Activated CD8-positive, alpha-beta memory T cell treated with anti-CD3 and anti-CD28 coated beads for 4 hours (primary cell): ENCODE measurements around the gene AHDC1.

Experiments
- DNase-seq, 2 donors: peaks; one replicate each; pipeline ENCODE4 v3.0.0-alpha.2; 2020; ENCODE audit warnings: low read depth in 2 of 2

AHDC1 gene

GRCh38 chr1:27599605-27600497, 4.1 kb downstream of the AHDC1 start:
- no peak for DNase-seq

GRCh38 chr1:27598902-27599528, 4.9 kb downstream of the AHDC1 start:
- no peak for DNase-seq

- DNase-seq, result no peak
Measured at GRCh38 chr1:27598295-27598687, 5.7 kb downstream of the AHDC1 start.

DNA sequence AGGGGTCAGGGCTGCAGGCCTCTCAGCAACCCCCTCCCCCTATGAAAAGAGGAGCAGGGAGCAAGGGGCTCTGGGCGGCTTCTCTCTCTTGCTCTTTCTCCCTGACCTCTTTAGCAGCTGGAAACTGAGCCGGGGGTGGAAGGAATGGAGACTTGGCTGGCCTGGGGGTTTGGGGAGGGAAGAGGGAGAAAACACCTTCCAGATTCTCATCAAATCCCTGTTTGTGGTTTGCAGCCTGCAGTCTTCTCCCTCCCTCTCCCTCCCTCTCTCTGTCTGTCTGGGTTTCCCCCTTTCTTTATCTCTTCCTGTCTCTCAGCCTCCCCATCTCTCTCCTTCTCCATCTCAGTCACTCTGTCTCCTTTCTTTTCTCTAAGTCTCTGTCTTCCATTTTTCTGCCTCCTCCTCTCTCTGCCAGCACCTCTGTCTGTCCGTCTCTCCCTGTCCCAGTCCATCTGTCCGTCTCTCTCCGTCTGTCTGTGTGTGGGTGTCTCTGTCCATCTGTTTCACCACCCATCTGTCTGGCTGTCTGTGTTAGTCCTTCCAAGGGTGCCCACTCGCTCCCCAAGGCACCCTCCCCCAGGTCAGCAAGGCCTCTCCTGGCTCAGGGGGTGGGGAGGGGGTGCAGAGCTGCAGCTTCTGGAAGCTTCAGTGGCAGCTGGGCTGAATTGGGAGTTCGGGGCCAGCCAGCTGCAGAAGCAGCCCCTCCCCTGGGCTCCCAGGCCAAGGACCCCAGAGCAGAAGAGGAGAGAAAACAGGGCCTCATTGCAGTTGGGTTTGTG, 6.2 kb downstream of the AHDC1 start:
- no peak for DNase-seq

GRCh38 chr1:27596986-27597385, 7.0 kb downstream of the AHDC1 start:
- no peak for DNase-seq

- DNase-seq, result no peak
Measured at GRCh38 chr1:27596261-27596660, 7.7 kb downstream of the AHDC1 start.

DNA sequence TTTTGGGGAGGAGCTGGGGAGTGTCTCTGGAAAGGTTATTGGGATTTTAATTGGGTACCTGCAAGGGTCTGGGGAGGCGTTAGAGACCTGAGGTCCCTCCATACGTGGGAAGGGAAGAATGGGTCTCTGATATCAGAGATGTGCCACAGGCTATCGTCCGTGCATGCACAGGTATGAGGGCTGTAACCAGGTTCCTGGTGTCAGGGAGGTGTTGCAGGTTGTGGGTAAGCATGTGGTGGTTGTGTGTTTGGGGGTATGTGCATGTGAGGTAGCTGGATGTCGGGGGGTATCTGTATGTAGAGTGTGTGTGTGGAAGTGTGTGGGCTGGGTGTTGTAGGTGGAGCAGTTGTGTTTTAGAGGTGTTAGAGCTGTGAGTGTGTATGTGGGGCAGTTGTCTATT, 8.3 kb downstream of the AHDC1 start:
- DNase-seq, result no peak

GRCh38 chr1:27594564-27595510, 9.1 kb downstream of the AHDC1 start:
- no peak for DNase-seq

GRCh38 chr1:27593678-27594563, 10.0 kb downstream of the AHDC1 start:
- DNase-seq, result no peak

DNA sequence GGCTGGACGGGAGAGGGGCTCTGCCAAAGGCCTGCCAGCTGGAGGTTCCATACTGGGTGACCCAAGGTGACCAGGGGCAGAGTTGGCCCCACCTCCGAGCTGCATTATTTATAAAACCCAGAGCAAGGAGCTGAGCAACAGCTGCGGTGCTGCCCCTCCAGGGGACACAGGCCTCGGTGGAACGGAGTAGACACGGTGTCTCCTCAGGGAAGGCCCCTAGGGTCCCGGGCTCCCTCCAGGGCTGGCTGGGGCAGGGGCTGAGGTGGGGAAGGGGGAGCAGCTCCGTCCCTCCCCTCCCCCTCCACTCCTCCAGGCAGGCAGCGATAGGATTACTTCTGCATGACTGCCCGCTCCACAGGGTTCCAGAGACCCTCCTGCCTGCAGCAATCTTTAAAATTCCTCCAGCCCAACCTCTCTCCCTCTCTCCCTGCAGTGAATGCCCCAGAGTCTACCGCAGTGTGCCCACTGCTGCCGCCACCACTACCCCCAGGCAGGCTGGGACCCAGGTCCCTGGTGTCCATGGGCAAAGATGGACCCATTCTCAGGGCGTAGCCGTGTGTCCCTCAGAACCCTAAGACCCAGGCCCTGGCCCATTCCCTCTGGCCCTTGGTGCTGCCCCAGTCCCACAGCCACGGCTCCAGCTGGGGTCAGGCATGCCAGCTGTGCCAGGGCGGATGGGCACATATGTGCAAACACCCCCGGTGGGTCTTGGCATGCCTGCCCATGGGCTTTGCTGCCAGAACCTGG, 10.8 kb downstream of the AHDC1 start:
- DNase-seq, result no peak

- DNase-seq, result no peak
Measured at GRCh38 chr1:27592232-27592930, 11.6 kb downstream of the AHDC1 start.

DNA sequence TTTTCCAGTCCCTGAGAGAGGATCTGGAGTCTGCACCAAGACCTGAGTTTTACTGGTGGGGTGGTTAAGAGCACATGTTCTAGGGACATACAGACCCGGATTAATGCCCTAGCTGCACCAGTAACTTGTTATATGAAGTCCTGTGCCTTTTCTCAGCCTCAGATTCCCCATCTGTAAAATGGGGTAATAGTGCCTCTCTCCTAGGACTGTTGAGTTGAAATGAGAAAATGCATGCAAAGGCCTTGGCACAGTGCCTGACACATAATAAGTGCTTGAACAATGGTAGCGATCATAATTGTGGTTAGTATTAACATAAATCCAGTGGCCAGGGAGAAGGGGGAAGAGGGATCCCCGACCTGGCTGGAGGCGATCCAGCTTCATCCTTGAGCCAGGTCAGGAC, 12.3 kb downstream of the AHDC1 start:
- no peak for DNase-seq

DNA sequence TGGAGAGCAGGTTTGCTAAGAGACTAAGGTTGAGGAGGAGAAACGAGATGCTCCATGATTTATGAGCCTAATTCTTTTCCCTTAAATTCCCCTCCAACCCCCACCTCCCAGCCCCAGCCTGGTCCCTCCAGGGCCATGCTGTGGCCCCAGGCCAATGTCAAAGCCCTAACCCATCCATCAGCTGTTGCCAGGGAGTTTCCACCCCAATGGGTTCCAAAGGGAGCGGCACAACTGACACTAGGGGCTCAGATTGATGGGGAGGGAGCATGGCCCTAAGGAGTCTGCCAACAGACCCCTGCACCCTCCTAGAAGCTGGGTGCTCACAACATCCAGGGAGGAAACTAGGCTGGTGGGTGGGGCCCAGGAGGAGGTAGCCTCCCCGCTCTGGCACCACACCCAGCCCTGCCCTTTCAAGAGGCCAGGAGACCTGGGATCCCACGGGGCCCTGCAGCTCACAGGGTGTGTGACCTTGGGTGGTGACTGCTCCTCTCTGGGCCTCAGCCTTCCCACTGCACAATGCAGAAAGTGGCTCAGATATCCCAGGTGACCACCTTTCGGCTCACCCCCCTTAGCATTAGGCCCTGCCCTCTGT, 12.9 kb downstream of the AHDC1 start:
- DNase-seq, result no peak

DNA sequence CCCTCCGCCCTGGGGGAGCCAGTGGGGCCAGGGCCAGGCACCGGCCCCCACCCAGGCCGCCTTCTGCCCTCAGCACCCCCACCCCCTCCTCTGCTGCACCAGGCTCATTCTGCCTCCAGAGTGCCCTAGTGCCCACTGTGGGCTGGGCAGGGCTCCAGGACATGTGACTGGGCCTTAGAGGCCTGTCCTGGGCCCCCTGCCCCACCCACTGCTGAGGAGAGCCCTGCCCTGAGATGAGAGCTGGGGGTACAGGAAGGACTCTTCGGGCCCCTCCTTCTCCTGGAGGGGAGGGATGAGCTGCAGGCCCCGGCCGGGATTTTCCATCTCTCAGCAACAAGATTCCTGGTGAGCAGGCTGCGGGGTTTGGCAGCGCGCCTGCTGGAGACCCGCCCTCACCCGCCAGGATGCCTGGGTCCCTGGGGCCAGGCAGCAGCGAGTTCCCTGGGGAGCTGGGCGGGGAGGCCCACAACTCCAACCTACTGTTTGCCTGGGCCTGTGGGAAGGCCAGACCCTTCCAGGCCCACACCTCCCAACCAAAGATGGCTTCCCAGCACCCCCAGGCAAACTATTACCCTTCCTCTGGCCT, 14.0 kb downstream of the AHDC1 start:
- DNase-seq, result no peak

- no peak for DNase-seq
Measured at GRCh38 chr1:27589441-27589840, 14.5 kb downstream of the AHDC1 start.

DNA sequence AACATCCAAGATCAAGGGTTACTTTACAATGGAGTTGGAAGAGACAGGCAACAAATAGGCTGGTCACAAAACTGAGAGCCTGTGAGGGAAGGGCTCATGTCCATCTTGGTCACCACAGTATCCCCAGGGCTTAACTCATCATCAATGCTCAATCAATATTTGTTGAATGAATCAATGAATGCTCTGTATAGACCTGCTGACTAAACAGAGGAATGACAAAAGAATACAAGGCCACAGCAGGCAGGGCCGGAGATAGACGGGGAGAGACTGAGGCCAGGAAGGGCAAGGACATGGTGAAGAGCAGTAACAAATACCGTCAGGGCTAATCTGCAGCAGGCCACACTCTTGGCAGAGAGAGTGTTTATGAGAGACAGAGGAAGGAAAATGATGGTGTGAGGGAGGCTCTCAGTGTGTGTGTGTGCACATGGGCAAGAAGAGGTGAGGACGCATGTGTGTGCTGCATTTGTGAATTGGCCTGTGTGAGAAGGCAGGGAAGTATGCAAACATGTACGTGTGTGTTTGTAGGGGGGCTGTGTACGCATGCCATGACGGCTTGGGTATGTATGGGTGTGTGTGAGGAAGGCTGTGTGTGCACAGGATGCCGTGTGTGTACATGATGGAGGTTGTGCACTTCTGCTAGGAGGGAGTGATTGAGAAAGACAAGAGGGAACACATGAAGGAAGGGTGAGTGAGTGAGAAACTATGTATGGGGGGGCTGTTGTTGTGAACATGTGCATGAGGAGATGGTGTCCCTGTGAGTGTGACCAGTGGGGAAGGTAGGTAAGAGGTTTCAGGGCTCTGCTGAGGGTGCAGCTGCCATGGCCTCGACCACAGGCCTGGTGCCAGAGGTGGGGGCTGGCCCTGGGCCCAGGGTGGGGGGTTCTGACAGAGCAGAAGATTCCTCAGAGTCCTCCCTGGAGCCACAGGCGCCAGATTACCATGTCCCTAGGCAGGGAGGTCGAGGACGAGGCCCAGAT, 15.4 kb downstream of the AHDC1 start:
- DNase-seq, result no peak

DNA sequence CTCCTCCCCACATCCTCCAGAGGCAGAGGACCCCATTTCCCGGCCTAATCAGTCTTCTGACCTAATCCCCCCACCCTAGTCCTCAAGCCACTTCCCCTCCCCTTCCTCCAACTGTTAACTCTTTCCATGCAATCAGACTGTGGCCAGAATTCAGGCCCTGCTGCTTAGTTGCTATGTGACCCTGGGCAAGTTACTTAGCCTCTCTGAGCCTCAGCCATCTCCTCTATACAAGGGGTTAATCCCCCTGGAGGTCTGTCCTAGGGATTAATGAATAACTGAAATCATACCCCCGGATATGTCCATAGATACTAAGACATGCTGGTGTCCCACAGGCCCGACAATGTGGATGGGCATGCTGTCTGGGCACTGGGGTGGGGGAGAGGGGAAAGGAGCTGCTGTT, 18.3 kb downstream of the AHDC1 start:
- DNase-seq, result no peak
